Adrenal gland (tissue), 12 donors: ENCODE measurements around the gene CDCA8. TPM values are rescaled to one million over a fixed set of nuclear protein-coding genes. Genes with fewer than 3 reads are reported as not detected.

ENCODE experiments used
- DNase-seq, 7 donors: peaks; one replicate each; pipeline ENCODE4 v3.0.0-alpha.2; 2019 to 2020
- H3K27ac ChIP-seq, 5 donors: fragments of 200-600 bp; sonication (generic) in 4 of 5; 1 replicate in 3 of 5; 2 replicates in 2 of 5; pipeline versions ENCODE4 v1.5.1 to v1.8.0; 2016 to 2020; ENCODE audit warnings: mild to moderate bottlenecking in 1 of 5
- H3K27me3 ChIP-seq: fragments of 200-600 bp; 2 replicates; pipeline ENCODE4 v1.8.0; 2021
- H3K36me3 ChIP-seq, 2 donors: fragments of 200-600 bp; replicated peaks in 1 of 2; 1 replicate in 1 of 2; 2 replicates in 1 of 2; pipeline versions ENCODE4 v1.5.1 to v1.8.0; 2018 to 2022
- H3K4me1 ChIP-seq, 2 donors: fragments of 200-600 bp; replicated peaks in 1 of 2; 1 replicate in 1 of 2; 2 replicates in 1 of 2; pipeline versions ENCODE4 v1.5.1 to v1.8.0; 2018 to 2021
- H3K4me3 ChIP-seq, 4 donors: fragments of 200-600 bp; sonication (generic) in 3 of 4; one replicate each; pipeline ENCODE4 v1.5.1; 2016 to 2018
- H3K9me3 ChIP-seq, 3 donors: fragments of 200-600 bp; sonication (generic) in 1 of 3; replicated peaks in 1 of 3; 1 replicate in 2 of 3; 2 replicates in 1 of 3; pipeline versions ENCODE4 v1.5.1 to v1.8.0; 2016 to 2021
- POLR2A ChIP-seq, 2 donors: fragments of 450-650 bp; IDR thresholded peaks; one replicate each; pipeline ENCODE4 v1.6.1; 2017; ENCODE audit warnings: antibody characterized with exemption in 2 of 2, mild to moderate bottlenecking in 2 of 2, moderate library complexity in 1 of 2
- WGBS, 4 donors: extraction: QIAGEN DNeasy Blood & Tissue Kit in 2 of 4; methylation state at CpG; one replicate each; pipeline versions ENCODE4 v1.1.5 to v1.1.7; 2013 to 2017; 5-methylcytosine and 5-hydroxymethylcytosine counted together
- intact Hi-C, 2 donors: fragments of 100-400 bp; cut with DNase I; formaldehyde crosslinking; loops; one replicate each; pipeline versions ENCODE4 v1.14.1 to v1.15.0; 2022 to 2023
- polyA plus RNA-seq, 3 donors: library from polyadenylated mRNA; stranded (reverse); fragments of 200-250 nt in 2 of 3; fragments of 350-450 nt in 1 of 3; fragmentation: Illumina TruSeq in 1 of 3; extraction: RNeasy Lipid Tissue Mini Kit (QIAGEN cat#74804) in 1 of 3; gene quantifications; one replicate each; pipeline ENCODE4 v1.2.3, GENCODE V29; 2013 to 2014
- total RNA-seq, 9 donors: library from RNA; depleted of rRNA in 4 of 9; stranded (reverse); fragments of >200 nt in 4 of 9; fragments of 120-200 nt in 1 of 9; fragmentation: NEBNext Ultra II Directional in 1 of 9; extraction: Animal tissue kit (Norgen Biotek cat#: 25700) in 1 of 9; gene quantifications; one replicate each; pipeline versions ENCODE4 v1.1.0 to v1.2.4, GENCODE V29; 2013 to 2023
- TF ChIP-seq, protein P1 (sequence below), 6 experiments: fragments of 450-650 bp in 4 of 6; fragments of 200-600 bp in 2 of 6; sonication (generic) in 1 of 6; IDR thresholded peaks; 1 replicate in 5 of 6; 2 replicates in 1 of 6; pipeline versions ENCODE4 v1.5.1 to v1.8.0; 2016 to 2021; ENCODE audit warnings: antibody characterized with exemption in 6 of 6, mild to moderate bottlenecking in 2 of 6, moderate library complexity in 1 of 6
- donor health status: healthy with polysubstance abuse.
- donor health status: Bipolar disorder and iron deficiency.
- donor health status: DM: yes; HTN: yes; CAD: no.
- donor health status: DM: no; HTN: no; CAD: no.
- donor health status: DM: no; HTN: no; CAD: no.
- donor health status: DM: yes; HTN: yes; CAD: no.

The CDCA8 gene
- total and polyA plus RNA-seq, 12 donors = 0.49 to 3.2 (median 1.2) TPM

DNA sequence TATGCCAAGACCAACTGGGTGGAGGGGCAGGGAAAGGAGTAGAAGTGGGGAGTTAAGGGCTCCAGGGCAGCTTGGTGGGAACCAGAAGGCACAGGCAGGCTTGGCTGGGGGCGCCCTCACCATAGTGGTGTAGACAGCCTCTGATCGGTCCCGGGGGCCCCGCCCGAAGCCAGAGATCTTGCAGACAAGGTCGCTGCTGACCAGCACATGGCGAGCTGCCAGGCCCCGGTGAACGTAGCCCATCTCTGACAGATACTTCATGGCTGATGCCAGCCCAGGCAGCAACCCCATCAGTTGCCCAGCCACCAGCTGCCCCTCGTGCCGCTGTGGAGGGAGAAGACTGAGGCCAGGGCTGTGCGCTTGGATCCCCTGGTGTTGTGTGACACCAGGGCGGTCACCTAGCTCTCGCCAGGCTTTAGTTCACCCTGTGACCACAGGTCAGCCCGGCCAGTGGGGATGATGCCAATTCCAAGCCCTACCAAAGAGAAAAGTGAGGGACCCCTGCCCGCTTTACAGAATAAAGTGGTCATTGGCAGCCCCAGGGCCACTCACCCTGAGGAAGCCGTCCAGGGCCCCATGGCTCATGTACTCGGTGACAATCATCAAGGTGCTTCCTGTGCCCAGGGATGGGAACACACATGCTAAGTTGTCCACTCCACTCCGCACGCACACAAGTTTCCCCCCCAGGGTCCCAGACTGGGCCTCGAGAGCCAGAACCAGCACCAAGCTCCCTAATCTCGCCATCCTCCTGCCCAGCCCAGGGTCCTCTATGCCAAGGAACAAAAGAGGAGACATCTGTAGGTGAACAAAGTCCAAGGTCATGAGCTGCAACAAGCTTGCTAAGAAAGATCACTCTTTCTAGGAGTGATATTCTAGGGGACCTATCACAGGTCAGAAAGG, 28.2 kb downstream of the CDCA8 start:
- Histone ChIP-seq H3K4me1 (no peaks in the 10 kb centered on the region), H3K36me3 (no peaks in the 10 kb centered on the region), H3K27ac (no peak overlapping the region), H3K27me3 (no peaks in the 10 kb centered on the region), H3K9me3 (no peaks in the 10 kb centered on the region), H3K4me3 (no peak overlapping the region)
- TF ChIP-seq, protein P1, sequence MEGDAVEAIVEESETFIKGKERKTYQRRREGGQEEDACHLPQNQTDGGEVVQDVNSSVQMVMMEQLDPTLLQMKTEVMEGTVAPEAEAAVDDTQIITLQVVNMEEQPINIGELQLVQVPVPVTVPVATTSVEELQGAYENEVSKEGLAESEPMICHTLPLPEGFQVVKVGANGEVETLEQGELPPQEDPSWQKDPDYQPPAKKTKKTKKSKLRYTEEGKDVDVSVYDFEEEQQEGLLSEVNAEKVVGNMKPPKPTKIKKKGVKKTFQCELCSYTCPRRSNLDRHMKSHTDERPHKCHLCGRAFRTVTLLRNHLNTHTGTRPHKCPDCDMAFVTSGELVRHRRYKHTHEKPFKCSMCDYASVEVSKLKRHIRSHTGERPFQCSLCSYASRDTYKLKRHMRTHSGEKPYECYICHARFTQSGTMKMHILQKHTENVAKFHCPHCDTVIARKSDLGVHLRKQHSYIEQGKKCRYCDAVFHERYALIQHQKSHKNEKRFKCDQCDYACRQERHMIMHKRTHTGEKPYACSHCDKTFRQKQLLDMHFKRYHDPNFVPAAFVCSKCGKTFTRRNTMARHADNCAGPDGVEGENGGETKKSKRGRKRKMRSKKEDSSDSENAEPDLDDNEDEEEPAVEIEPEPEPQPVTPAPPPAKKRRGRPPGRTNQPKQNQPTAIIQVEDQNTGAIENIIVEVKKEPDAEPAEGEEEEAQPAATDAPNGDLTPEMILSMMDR (IDR thresholded peaks at IDR 0.05) = no peak
- TF ChIP-seq POLR2A (IDR thresholded peaks at IDR 0.05) = no peak
- DNase-seq = peak in 3 of 7 donors; percentile 21 to 26 (median 23)
- WGBS, 4 donors = 69 to 84% (median 73%) methylated on average over 13 to 22 of the region's 22 CpGs
- intact Hi-C loops = no loop called here

DNA sequence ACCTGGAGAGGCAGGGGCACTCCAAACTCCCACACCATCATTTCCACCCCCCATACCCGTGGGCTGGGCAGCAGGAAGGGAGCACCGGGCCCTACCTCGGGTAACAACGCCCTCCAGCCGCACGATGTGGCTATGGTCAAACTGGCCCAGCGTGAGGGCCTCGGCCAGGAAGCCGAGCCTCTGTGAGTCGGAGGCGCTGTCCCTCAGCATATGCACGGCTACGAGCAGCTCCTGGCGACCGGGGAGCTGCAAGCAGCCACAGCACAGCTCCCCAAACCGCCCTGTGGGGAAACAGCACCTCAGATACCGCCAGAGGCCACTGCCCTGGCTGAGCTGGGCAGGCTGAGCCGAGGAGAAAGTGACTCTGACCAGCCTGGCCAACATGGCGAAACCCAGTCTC, 29.2 kb downstream of the CDCA8 start:
- WGBS, 4 donors = 70 to 76% (median 72%) methylated on average over 6 to 19 of the region's 19 CpGs
- intact Hi-C loops = no loop called here
- Histone ChIP-seq H3K27me3 (no peaks in the 10 kb centered on the region), H3K4me1 (no peaks in the 10 kb centered on the region), H3K27ac (no peak overlapping the region), H3K9me3 (no peaks in the 10 kb centered on the region), H3K36me3 (no peaks in the 10 kb centered on the region), H3K4me3 (no peak overlapping the region)
- no peak for DNase-seq
- TF ChIP-seq POLR2A (IDR thresholded peaks at IDR 0.05) = no peak
- TF ChIP-seq, protein P1 (IDR thresholded peaks at IDR 0.05) = no peak

DNA sequence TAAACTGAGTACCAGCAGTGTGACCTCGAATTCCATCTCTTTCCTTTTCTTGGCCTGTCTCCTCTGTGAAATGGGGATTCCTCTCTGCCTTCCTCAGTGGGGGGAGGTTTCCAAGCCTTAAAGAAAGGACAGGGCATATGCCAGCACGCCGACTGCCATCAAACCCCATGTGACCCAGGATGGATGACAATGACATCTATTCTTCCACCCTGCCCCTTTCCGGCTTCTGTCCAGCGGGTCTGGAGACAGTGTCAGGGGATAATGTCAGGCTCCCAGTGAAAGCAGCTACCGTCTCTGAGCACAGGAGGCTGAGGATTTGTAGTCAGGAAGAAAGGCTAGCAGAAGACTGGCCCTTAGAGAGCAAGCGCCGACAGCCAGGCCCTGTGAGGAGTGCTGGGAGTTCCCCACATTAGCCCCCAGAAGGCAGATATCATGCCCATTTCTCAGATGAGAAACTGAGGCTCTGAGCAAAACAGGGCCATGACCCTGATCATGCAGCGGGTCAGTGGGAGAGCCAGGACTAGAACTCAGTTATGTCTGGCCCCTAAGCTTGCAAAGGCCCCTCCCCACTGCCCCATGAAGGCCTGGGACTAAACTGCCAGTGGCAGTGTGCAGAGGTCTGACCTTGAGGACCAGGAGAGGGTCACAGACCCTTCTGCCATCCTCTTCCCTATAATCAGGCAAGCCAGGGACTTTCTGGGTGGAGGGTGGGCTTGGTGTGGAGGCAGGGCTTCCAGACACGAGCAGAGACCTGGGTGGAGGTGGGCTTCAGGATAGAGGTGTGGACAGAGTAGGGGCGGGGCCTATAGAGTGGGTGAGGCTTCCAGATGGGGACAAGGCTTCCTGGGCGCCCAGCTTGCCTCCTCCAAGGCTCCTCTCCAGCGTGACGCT, 30.1 kb downstream of the CDCA8 start:
- Histone ChIP-seq H3K4me1 (no peaks in the 10 kb centered on the region), H3K36me3 (no peaks in the 10 kb centered on the region), H3K27me3 (no peaks in the 10 kb centered on the region), H3K27ac (no peak overlapping the region), H3K9me3 (no peaks in the 10 kb centered on the region), H3K4me3 (no peak overlapping the region)
- 71 to 81% (median 80%) methylated on average over 12 to 14 of the region's 14 CpGs for WGBS, 4 donors
- intact Hi-C loops = no loop called here
- DNase-seq = no peak
- TF ChIP-seq, protein P1 (IDR thresholded peaks at IDR 0.05) = no peak
- no peak for TF ChIP-seq POLR2A (IDR thresholded peaks at IDR 0.05)

DNA sequence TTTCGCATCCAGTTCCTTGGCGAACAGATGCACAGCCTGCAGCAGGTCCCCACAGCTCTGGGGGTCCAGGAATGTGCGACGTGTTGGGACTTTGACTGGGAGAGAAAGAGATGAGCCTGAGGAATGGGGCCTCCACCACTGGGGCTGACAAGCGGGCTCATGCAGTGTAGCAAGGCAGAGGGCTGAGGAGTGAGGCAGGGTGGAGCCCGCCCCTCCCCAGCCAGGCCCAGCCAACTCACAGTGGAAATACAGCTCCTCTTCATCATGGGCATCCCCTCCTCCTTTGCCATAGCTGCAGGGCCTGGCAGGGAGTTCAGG, 30.7 kb downstream of the CDCA8 start:
- Histone ChIP-seq H3K9me3 (no peaks in the 10 kb centered on the region), H3K27ac (no peak overlapping the region), H3K4me1 (no peaks in the 10 kb centered on the region), H3K4me3 (no peak overlapping the region), H3K27me3 (no peaks in the 10 kb centered on the region), H3K36me3 (no peaks in the 10 kb centered on the region)
- TF ChIP-seq, protein P1 (IDR thresholded peaks at IDR 0.05) = no peak
- no peak for TF ChIP-seq POLR2A (IDR thresholded peaks at IDR 0.05)
- intact Hi-C loops = no loop called here
- WGBS, 4 donors = 88 to 94% (median 90%) methylated on average over 6 of the region's 6 CpGs
- no peak for DNase-seq
